Measurements from ENCODE around the gene CUL4B. TPM values are rescaled to one million over a fixed set of nuclear protein-coding genes. Genes with fewer than 3 reads are reported as not detected.
"Not testable (repeated sequence)": the region's sequence is repeated elsewhere in the genome, so short reads cannot be mapped to it uniquely, and the experiment has no call there.

Gene CUL4B
- total RNA-seq, 1 experiment from 2014 or later: 18.4 TPM

DNA sequence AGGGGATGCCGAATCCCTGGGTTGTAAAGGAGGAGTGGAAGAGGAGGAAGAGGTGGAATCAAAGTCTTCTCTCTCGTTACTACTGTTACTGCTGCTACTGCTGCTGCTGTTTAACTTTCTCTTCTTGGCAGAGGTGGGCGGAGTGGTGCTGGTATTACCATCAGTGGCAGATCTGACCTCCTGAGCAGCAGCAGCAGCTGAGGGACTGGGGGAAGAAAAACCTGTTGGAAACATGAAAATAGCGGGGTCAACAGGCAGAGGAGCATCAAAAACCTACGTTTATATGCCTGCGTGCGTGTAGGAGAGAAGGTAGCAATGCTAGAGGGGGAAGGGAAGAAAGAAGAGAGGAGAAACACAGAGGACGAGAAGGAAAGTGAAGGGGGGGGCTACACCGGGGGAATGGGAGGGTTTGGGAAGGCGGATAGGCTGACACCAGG, 339 bp downstream of the CUL4B start:
- Histone ChIP-seq H3K27me3 (ENCODE audit: control insufficient read depth, insufficient read depth, low read length) (no peaks in the 10 kb centered on the region), H3K4me3 (ENCODE audit: insufficient read depth, low read depth, low read length) (peak overlapping the region; percentile 65), H3K36me3 (replicated peaks; ENCODE audit: control insufficient read depth, insufficient read depth, low read length) (no peaks in the 10 kb centered on the region; the same call in 1 of the 2 replicates)
- no peak for DNase-seq

- no peak for DNase-seq
- H3K4me3 ChIP-seq (ENCODE audit: insufficient read depth, low read depth, low read length): peak overlapping the region; percentile 65
These were observed 958 bp downstream of the CUL4B start for GRCh38 chrX:120559804-120560203.

GRCh38 chrX:120556251-120556650, 4.5 kb downstream of the CUL4B start:
- no peak for DNase-seq
- no peaks in the 10 kb centered on the region; the same call in 1 of the 2 replicates for H3K36me3 ChIP-seq (replicated peaks; ENCODE audit: control insufficient read depth, insufficient read depth, low read length)
- H3K27me3 ChIP-seq (ENCODE audit: control insufficient read depth, insufficient read depth, low read length): no peaks in the 10 kb centered on the region
- H3K4me3 ChIP-seq (ENCODE audit: insufficient read depth, low read depth, low read length): no peak overlapping the region

More at GRCh38 chrX:120559804-120560203, 958 bp downstream of the CUL4B start:
- Histone ChIP-seq H3K27me3 (ENCODE audit: control insufficient read depth, insufficient read depth, low read length) (no peaks in the 10 kb centered on the region), H3K36me3 (replicated peaks; ENCODE audit: control insufficient read depth, insufficient read depth, low read length) (no peaks in the 10 kb centered on the region; the same call in 1 of the 2 replicates)

GRCh38 chrX:120549483-120550452, 11.0 kb downstream of the CUL4B start:
- Histone ChIP-seq H3K27me3 (ENCODE audit: control insufficient read depth, insufficient read depth, low read length) (no peaks in the 10 kb centered on the region), H3K4me3 (ENCODE audit: insufficient read depth, low read depth, low read length) (no peak overlapping the region), H3K36me3 (replicated peaks; ENCODE audit: control insufficient read depth, insufficient read depth, low read length) (no peaks in the 10 kb centered on the region; the same call in 1 of the 2 replicates)
- DNase-seq: no peak

DNA sequence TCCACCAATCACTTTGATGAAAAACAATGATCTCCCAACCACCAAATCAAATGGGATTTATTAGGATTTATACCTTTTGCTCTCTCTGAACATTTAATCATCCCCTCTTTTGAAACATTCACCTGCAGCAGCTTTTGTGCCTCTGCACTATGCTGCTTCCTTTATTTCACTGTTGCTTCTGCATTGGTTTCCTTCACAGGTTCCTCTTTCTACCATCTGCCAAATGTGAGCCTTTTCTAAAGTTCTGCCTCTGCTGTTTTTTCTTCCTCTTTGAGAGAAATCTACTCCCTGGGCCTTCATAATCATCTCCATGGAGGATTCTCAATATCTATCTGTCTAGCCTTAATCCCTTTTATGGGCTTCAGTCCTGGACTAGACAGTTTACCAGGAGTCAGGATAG, 24.7 kb downstream of the CUL4B start:
- Histone ChIP-seq H3K36me3 (replicated peaks; ENCODE audit: control insufficient read depth, insufficient read depth, low read length) (peaks cover 5% of the 10 kb centered on the region), H3K4me3 (ENCODE audit: insufficient read depth, low read depth, low read length) (no peak overlapping the region), H3K27me3 (ENCODE audit: control insufficient read depth, insufficient read depth, low read length) (no peaks in the 10 kb centered on the region)
- no peak for DNase-seq

GRCh38 chrX:120534413-120535205, 26.2 kb downstream of the CUL4B start:
- DNase-seq: no peak
- peaks cover 5% of the 10 kb centered on the region for H3K36me3 ChIP-seq (replicated peaks; ENCODE audit: control insufficient read depth, insufficient read depth, low read length)
- no peaks in the 10 kb centered on the region for H3K27me3 ChIP-seq (ENCODE audit: control insufficient read depth, insufficient read depth, low read length)
- no peak overlapping the region for H3K4me3 ChIP-seq (ENCODE audit: insufficient read depth, low read depth, low read length)

DNA sequence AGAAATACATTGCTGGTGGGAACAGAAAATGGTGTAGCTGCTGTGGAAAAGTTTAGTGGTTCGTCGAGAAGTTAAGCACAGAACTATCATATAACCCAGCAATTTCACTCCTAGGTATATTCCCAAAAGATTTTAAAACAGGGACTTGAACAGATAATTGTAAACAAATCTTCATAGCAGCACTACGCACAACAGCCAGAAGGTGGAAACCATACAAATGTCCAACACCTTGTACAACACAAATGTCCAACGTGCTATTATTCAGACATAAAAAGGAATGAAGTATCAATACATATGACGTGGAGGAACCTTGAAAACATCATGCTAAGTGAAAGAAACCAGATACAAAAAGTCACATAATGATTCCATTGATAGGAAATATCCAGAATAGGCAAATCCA, 37.9 kb downstream of the CUL4B start:
- no peak for DNase-seq
- Histone ChIP-seq H3K36me3 (replicated peaks; ENCODE audit: control insufficient read depth, insufficient read depth, low read length) (no peaks in the 10 kb centered on the region; the same call in 1 of the 2 replicates), H3K27me3 (ENCODE audit: control insufficient read depth, insufficient read depth, low read length) (no peaks in the 10 kb centered on the region), H3K4me3 (ENCODE audit: insufficient read depth, low read depth, low read length) (no peak overlapping the region)

- DNase-seq: no peak
- Histone ChIP-seq H3K27me3 (ENCODE audit: control insufficient read depth, insufficient read depth, low read length) (no peaks in the 10 kb centered on the region), H3K4me3 (ENCODE audit: insufficient read depth, low read depth, low read length) (no peak overlapping the region), H3K36me3 (replicated peaks; ENCODE audit: control insufficient read depth, insufficient read depth, low read length) (no peaks in the 10 kb centered on the region)
These were observed 42.8 kb downstream of the CUL4B start for GRCh38 chrX:120517936-120518335.

GRCh38 chrX:120514236-120514635, 46.5 kb downstream of the CUL4B start:
- H3K36me3 ChIP-seq (replicated peaks; ENCODE audit: control insufficient read depth, insufficient read depth, low read length): no peaks in the 10 kb centered on the region
- no peak overlapping the region for H3K4me3 ChIP-seq (ENCODE audit: insufficient read depth, low read depth, low read length)
- peak; percentile 21 for DNase-seq
- no peaks in the 10 kb centered on the region for H3K27me3 ChIP-seq (ENCODE audit: control insufficient read depth, insufficient read depth, low read length)

DNA sequence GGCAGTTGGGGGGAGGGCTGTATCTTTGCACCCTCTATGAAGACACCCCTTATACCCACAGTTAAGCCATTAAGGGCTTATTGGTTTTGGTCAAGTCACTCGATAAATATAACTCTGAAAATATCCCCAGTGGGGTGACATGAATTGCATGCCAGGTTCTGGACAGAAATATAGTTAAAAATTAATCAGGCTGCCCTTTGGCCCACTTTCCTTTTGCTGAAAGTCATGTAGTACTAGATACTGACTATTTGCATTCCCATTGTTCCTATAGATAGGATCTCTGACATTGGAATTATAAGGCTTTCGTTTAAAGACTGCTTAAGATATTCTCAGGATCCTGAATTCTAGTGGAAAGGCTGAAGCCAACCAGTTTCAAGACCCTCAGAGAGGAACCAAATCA, 48.1 kb downstream of the CUL4B start:
- Histone ChIP-seq H3K27me3 (ENCODE audit: control insufficient read depth, insufficient read depth, low read length) (no peaks in the 10 kb centered on the region), H3K36me3 (replicated peaks; ENCODE audit: control insufficient read depth, insufficient read depth, low read length) (no peaks in the 10 kb centered on the region), H3K4me3 (ENCODE audit: insufficient read depth, low read depth, low read length) (no peak overlapping the region)
- DNase-seq: no peak

DNA sequence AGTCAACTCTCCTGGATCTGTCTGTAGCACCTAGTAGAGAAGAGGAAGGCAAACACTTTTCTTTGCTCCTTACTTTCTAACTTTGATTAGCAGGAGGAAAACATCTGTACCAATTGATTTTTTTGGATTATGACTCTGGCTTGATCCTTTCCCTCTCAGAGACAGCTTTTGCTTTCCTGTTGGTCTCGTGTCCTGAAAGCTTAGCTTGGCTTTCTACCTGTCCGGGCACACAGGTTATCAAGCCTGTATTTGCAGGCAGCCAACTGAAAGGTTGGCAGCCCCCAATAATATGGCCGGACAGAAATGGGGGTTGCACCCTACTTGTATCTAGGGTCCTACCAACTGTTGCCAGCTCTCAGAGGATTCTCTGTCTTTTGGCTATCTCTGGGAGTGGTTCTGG, 48.5 kb downstream of the CUL4B start:
- Histone ChIP-seq H3K36me3 (replicated peaks; ENCODE audit: control insufficient read depth, insufficient read depth, low read length) (no peaks in the 10 kb centered on the region), H3K4me3 (ENCODE audit: insufficient read depth, low read depth, low read length) (no peak overlapping the region), H3K27me3 (ENCODE audit: control insufficient read depth, insufficient read depth, low read length) (no peaks in the 10 kb centered on the region)
- no peak for DNase-seq

GRCh38 chrX:120504569-120504968, 56.2 kb downstream of the CUL4B start:
- no peaks in the 10 kb centered on the region for H3K27me3 ChIP-seq (ENCODE audit: control insufficient read depth, insufficient read depth, low read length)
- no peaks in the 10 kb centered on the region for H3K36me3 ChIP-seq (replicated peaks; ENCODE audit: control insufficient read depth, insufficient read depth, low read length)
- no peak for DNase-seq
- no peak overlapping the region for H3K4me3 ChIP-seq (ENCODE audit: insufficient read depth, low read depth, low read length)

DNA sequence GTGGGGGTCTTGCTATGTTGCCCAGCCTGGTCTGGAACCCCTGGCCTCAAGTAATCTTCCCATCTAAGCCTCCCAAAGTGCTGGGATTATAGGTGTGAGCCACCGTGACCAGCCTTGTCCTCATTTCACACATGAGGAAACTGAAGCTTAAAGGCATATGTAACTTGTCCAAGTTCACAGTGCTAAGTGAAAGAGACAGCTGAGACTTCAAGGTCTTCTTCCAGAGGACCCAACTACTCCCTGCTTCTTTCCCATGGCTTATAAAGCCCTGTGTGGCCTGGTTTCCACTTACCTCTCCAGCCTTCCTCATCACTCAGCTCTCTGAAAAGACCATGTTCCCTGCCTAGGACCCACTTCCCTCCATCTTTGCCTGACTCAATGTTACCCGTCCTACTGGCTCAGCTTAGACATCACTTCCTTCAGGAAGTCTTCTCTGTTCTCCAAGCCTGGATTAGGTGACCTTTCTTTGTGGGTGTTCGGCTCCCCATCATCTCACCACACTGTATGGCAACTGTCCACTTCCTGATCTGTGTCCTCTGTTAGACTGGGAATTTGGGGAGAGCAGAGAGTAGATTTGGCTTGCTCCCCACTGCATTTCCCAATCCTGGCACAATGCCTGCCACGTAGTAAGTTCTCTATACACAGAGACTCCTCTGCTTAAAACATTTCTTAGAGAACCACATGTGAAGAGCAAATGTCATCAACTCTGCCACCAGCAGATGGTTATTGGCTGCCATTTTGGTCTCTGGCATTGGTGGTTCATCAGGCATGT, 61.3 kb downstream of the CUL4B start:
- DNase-seq: no peak
- Histone ChIP-seq H3K4me3 (ENCODE audit: insufficient read depth, low read depth, low read length) (no peak overlapping the region), H3K27me3 (ENCODE audit: control insufficient read depth, insufficient read depth, low read length) (no peaks in the 10 kb centered on the region), H3K36me3 (replicated peaks; ENCODE audit: control insufficient read depth, insufficient read depth, low read length) (no peaks in the 10 kb centered on the region)

- not testable (repeated sequence) for H3K36me3 ChIP-seq (replicated peaks; ENCODE audit: control insufficient read depth, insufficient read depth, low read length); H3K27me3 ChIP-seq (ENCODE audit: control insufficient read depth, insufficient read depth, low read length); H3K4me3 ChIP-seq (ENCODE audit: insufficient read depth, low read depth, low read length)
These were observed 70.6 kb downstream of the CUL4B start for GRCh38 chrX:120490119-120490518.

More at GRCh38 chrX:120490119-120490518, 70.6 kb downstream of the CUL4B start:
- not testable (repeated sequence) for DNase-seq
